Brain pericyte (primary cell): Measurements from ENCODE around the gene DDA1.
"Not testable (repeated sequence)": the region's sequence is repeated elsewhere in the genome, so short reads cannot be mapped to it uniquely, and the experiment has no call there.

Experiments used
- DNase-seq: peaks from one replicate; pipeline ENCODE4 v3.0.0-alpha.2; 2012; ENCODE audit warnings: low read depth, low spot score

Gene DDA1

DNA sequence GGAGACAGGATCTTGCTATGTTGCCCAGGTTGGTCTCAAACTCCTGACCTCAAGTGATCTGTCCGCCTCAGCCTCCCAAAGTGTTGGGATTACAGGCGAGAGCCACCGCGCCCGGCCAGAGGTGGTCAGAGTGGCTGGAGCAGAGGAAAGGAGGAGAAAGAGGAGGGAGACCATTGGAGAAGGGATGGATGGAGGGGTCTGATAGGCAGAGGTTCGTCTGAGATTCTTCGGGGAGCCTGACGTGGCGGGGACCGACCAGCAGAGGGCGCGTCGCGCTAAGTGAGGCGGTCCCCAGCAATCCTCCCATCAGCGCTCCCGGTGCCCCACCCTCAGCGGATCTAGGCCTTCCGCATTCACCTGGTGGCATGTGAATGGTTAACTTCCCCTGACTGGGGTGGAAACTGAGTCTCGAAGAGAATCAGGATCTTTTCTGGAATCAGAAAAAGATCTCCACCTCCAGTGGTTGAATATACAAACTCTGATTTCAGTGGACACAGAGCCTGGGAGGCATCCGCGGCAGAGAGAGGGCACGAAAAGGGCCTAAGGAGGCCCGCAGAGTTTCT, 36.8 kb downstream of the DDA1 start:
- no peak for DNase-seq

DNA sequence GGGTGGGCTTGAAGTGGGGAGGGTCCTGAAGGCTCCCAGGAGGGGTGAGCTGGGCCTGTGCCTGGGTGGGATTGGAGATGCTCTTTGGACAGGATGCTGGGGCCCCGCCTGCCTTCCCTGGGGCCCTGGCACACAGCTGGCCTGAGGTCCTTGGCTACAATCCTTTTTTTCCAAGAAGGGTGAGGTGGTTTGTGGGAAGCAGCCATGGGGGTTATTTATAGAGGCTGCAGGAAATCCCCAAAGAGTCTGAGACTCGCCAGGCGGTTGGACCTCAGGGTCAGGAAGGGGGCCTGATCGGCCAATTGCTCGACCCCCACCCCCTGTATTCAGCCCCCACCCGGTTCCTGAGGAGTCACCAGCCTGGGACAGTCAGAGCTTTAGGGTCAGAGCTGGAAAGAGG, 38.0 kb downstream of the DDA1 start:
- DNase-seq = no peak

DNA sequence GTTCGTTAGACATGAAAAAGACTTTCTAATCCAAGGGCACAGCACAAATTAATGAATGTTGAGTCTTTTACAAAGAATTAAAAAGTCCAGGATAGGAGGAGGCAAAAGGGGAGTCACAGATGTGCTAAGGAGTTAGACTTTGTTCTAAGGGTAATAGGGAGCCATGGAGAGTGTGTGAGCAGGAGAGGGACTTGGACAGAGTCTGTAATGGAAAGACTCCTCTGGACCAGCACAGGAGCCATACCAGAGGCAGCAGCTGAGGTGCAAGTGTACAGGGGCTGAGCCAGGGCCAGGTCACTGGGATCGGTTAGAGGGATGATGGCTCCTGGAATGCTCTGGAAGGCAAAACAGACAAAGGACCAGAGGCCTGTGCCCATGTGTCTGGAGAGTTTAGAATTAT, 38.5 kb downstream of the DDA1 start:
- no peak for DNase-seq

GRCh38 chr19:17348700-17349099, 39.3 kb downstream of the DDA1 start:
- peak; percentile 46 for DNase-seq

DNA sequence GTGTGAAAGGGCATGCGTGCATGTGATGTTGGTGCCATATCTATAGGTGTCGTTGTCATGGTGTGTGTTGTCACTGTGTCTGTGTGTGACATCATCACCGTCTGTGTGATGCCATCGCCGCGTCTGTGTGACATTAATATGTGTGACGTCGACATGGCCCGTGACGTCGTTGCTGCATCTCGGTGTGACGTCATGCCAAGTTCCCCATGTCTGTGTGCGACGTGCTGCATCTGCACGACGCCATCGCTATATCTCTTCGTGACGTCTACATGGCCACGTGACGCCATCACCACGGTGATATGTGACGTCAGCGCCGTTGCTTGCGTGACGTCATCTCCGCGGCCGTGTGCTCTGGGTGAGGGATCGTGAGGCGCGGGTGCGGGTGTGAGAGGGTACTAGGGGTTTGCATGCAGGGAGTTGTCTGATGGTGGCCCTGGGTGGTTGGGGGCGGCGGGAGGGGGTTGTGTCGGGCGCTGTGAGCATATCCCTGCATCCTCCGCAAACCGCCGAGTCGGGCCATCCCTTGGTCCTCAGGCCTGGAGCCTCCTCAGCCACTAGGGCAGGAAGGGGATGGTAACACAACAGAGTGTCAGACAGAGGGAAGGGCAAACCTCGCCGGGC, 42.6 kb downstream of the DDA1 start:
- no peak for DNase-seq

DNA sequence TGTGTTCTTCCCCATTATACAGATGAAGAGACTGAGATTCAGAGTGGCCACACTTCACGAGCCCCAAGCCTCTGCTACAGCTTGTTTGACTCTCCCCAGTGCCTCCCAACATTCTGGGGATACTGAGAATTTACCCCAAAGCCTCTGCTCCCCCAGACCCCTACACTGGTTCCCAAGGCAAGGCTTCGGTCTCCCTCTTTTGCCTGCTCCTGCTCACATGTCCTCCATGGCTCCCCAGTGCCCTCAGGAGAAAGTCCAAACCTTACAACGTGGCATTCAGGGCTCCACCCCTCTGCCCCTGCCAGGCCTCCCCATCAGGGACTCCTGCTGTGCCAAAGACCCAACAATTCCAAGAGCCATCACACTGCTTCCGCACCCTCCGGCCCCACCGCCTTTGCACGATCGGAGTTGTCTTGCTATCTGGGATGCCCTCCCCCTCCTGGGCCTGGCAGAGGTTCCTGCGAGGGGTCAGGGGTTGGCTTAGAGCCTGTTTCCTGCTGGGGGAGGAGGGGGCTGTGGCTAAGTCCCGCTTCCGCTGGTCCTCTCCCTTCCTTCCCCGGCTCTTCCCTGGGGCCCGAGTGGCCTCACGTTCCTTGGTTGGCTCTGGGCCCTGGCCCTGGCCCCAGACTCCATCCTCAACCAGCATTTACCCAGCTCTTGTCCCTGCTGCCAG, 43.4 kb downstream of the DDA1 start:
- DNase-seq = no peak

DNA sequence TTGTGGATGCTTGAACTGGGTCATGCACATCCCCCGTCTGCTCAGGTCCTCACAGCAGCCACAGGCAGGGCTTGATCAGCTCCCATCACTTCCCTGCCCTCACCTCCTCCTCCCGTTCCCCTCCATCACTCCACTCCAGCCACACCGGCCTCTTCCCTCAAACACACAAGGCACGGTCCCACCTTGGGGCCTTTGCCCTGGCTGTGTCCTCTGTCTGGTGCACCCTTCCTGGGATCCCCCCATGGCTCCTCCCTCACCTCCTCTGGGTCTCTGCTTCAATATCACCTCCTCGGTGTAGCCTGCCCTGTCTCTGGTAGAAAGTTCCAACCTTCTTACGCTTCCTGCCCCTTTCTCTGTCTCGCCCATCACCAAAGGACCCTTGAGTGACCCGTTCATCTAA, 44.0 kb downstream of the DDA1 start:
- DNase-seq = no peak

DNA sequence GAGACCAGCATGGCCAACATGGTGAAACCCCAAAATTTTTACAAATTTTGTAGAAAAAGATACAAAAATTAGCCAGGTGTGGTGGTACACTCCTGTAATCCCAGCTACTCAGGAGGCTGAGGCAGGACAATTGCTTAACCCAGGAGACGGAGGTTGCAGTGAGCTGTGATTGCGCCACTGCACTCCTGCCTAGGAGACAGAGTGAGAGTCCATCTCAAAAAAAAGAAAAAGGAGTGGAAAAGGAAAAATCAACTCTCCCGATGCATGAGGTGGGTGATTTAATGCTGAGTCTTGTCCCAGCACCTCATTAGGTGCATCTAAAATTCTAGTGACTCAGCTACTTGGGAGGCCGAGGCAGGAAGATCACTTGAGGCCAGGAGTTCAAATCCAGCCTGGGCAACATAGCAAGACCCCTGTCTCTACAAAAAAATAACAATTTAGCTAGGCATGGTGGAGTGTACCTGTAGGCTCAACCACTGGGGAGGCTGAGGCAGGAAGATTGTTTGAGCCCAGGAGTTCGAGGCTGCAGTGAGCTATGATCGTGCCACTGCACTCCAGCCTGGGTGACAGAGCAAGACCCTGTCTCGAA, 47.8 kb downstream of the DDA1 start:
- no peak for DNase-seq

DNA sequence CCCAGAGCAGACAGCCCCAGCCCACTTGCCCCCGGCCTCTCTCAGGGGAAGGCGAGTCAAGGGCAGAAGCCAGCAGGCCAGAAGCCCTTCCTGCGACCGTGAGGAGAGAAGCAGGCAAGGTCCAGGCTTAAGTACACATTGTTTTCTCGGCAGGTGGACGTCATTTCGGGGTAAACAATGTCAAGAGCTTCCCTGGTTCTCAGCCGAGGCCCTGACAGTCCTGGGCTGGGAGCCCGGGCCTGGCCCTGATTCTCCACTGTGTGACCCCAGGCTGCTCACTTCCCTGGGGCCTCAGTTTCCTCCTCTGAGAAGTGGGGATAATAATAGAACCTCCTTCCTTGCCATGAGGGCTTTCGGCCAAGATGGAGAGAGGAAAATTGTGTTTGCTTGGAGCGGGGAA, 48.4 kb downstream of the DDA1 start:
- DNase-seq = no peak

DNA sequence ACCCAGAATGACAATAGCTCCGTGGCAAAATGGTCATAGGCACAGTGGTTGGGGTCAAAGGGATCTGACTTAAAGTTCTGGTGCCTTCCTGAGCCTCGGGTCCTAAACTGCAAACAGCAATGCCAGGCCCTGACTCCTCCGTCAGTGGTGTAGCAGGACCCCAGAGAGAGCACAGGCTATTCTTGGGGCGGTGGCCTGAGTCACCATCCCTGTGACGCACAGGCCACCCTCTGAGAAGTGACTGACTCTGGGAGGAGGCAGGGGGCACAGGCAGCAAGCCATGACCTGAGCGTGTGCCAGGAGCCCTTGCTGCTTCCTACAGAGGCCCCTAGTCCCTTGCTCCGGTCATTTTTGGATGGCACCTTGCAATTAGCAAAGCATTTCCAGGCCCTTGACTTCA, 49.0 kb downstream of the DDA1 start:
- DNase-seq = peak; percentile 50

- DNase-seq = no peak
These were observed 50.8 kb downstream of the DDA1 start for GRCh38 chr19:17359905-17360800.

DNA sequence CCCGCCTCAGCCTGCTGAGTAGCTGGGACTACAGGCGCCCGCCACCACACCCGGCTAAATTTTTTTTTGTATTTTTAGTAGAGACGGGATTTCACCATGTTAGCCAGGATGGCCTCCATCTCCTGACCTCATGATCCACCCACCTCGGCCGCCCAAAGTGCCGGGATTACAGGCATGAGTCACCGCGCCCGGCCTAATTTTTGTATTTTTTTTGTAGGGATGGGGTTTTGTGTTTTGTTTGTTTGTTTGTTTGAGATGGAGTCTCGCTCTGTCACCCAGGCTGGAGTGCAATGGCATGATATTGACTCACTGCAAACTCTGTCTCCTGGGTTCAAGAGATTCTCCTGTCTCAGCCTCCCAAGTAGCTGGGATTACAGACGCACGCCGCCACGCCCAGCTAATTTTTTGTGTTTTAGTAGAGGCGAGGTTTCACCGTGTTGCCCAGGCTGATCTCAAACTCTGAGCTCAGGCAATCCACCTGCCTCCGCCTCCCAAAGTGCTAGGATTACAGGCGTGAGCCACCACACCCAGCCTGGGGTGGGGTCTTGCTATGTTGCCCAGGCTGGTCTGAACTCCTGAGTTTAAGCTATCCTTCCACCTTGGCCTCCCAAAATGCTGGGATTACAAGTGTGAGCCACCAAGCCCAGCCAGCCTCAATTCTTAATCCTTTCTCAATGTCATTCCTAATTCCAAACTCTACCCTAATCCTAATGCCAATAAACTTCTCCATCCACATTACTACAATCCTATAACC, 54.7 kb downstream of the DDA1 start:
- DNase-seq = not testable (repeated sequence)

DNA sequence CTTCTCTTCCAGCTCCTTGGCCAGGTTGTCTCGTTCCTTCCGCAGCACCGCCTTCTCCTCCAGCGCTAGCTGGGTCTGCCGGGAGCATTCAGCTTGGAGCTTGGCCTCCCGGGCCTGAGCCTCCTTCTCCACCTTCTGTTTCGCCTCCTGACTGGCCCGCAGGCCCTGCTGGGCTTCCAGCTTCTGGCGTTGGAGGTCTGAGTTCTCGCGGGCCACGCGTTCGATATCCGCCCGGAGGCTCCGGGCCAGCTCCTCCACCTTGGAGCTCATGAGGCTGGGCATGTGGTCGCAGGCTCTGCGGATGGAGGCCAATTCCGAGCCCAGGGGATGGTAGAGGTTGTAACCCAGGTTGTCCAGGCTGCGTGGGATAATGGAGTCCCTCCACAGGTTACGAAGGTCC, 56.0 kb downstream of the DDA1 start:
- DNase-seq = no peak

GRCh38 chr19:17370026-17370587, 60.7 kb downstream of the DDA1 start:
- DNase-seq = no peak
